Nephron progenitor cell (in vitro differentiated cells): Measurements from ENCODE around the gene PLCB2.
A peak's percentile ranks its signal among the peaks of the same experiment; 100 is the strongest.

Source experiments
- DNase-seq: peaks from one replicate; pipeline ENCODE4 v3.0.0; 2021
- H3K27ac Mint-ChIP-seq: 2 replicates; pipeline ENCODE4 v1.8.0; 2021; ENCODE audit warnings: mild to moderate bottlenecking, moderate library complexity, mixed read lengths
- H3K27me3 Mint-ChIP-seq: 2 replicates; pipeline ENCODE4 v1.8.0; 2021; ENCODE audit warnings: mild to moderate bottlenecking, low read depth, mixed read lengths; ENCODE audit not compliant: poor library complexity
- H3K36me3 Mint-ChIP-seq: 2 replicates; pipeline ENCODE4 v1.8.0; 2021; ENCODE audit warnings: low read depth, mixed read lengths
- H3K4me1 Mint-ChIP-seq: 2 replicates; pipeline ENCODE4 v1.8.0; 2021; ENCODE audit warnings: mixed read lengths
- H3K4me3 Mint-ChIP-seq: 2 replicates; pipeline ENCODE4 v1.8.0; 2021; ENCODE audit warnings: mild to moderate bottlenecking, moderate library complexity, mixed read lengths
- H3K9me3 Mint-ChIP-seq: 2 replicates; pipeline ENCODE4 v1.8.0; 2021; ENCODE audit warnings: mild to moderate bottlenecking, moderate library complexity, mixed read lengths
- CTCF ChIP-seq: fragments of 200-600 bp; sonication (generic); IDR thresholded peaks from 2 replicates; pipeline ENCODE4 v1.5.0; 2021; ENCODE audit warnings: antibody characterized with exemption

The PLCB2 gene

GRCh38 chr15:40312370-40313158, 4.8 kb upstream of the PLCB2 start:
- no peaks in the 10 kb centered on the region for H3K36me3 Mint-ChIP-seq
- DNase-seq, result no peak
- H3K9me3 Mint-ChIP-seq, result no peaks in the 10 kb centered on the region
- no peak overlapping the region for H3K4me3 Mint-ChIP-seq
- peaks cover 82% of the 10 kb centered on the region for H3K27me3 Mint-ChIP-seq
- no peak overlapping the region for H3K27ac Mint-ChIP-seq
- peaks cover 25% of the 10 kb centered on the region for H3K4me1 Mint-ChIP-seq
- no peak for TF ChIP-seq CTCF

GRCh38 chr15:40310993-40311392, 3.3 kb upstream of the PLCB2 start:
- TF ChIP-seq CTCF, result no peak
- no peaks in the 10 kb centered on the region for H3K9me3 Mint-ChIP-seq
- no peak for DNase-seq
- H3K36me3 Mint-ChIP-seq, result no peaks in the 10 kb centered on the region
- H3K27me3 Mint-ChIP-seq, result peaks cover 72% of the 10 kb centered on the region
- H3K4me3 Mint-ChIP-seq, result no peak overlapping the region
- peaks cover 39% of the 10 kb centered on the region for H3K4me1 Mint-ChIP-seq
- H3K27ac Mint-ChIP-seq, result no peak overlapping the region

GRCh38 chr15:40310001-40310959, 2.5 kb upstream of the PLCB2 start:
- peak; percentile 76 for TF ChIP-seq CTCF
- Mint-ChIP-seq H3K27ac (no peak overlapping the region), H3K4me3 (no peak overlapping the region), H3K27me3 (peaks cover 71% of the 10 kb centered on the region), H3K4me1 (peaks cover 39% of the 10 kb centered on the region), H3K36me3 (no peaks in the 10 kb centered on the region), H3K9me3 (no peaks in the 10 kb centered on the region)
- DNase-seq, result peak; percentile 73

- H3K27me3 Mint-ChIP-seq, result peaks cover 66% of the 10 kb centered on the region
- H3K4me3 Mint-ChIP-seq, result peak overlapping the region; percentile 68
- no peak for DNase-seq
- H3K9me3 Mint-ChIP-seq, result no peaks in the 10 kb centered on the region
- no peak overlapping the region for H3K27ac Mint-ChIP-seq
- H3K4me1 Mint-ChIP-seq, result peaks cover 39% of the 10 kb centered on the region
- TF ChIP-seq CTCF, result no peak
- H3K36me3 Mint-ChIP-seq, result no peaks in the 10 kb centered on the region
Measured at GRCh38 chr15:40309344-40309862, 1.7 kb upstream of the PLCB2 start.

GRCh38 chr15:40306908-40307307, 827 bp downstream of the PLCB2 start:
- Mint-ChIP-seq H3K27me3 (peaks cover 54% of the 10 kb centered on the region), H3K36me3 (no peaks in the 10 kb centered on the region), H3K4me3 (peak overlapping the region; percentile 45), H3K4me1 (peaks cover 40% of the 10 kb centered on the region), H3K9me3 (no peaks in the 10 kb centered on the region), H3K27ac (no peak overlapping the region)
- no peak for DNase-seq
- TF ChIP-seq CTCF, result no peak
